ENCODE results near the gene ILRUN.
"Not testable (repeated sequence)": the region's sequence is repeated elsewhere in the genome, so short reads cannot be mapped to it uniquely, and the experiment has no call there.

The ILRUN gene

GRCh38 chr6:34696189-34696738 lies 303 bp downstream of the ILRUN start:
- no peak for DNase-seq

GRCh38 chr6:34695729-34696188 lies 808 bp downstream of the ILRUN start:
- DNase-seq: no peak

DNA sequence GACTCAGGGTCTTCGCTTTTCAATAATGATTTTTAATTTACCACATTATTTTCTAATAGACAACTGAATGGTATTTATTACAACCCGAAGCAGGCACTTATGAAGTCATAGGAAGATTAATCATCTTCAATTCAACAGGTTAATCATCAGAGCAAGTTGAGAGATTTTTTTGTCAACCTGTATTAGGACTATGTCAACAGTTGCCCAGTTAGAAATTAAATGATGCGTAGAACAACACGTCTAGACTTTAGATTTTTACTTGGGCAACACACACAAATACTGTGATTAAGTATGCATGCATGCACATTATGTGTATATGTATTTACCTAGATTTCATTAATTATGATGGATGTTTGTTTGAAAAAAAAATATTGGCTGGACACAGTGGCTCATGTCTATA lies 4.3 kb downstream of the ILRUN start:
- no peak for DNase-seq

GRCh38 chr6:34689742-34690141 lies 6.8 kb downstream of the ILRUN start:
- no peak for DNase-seq

GRCh38 chr6:34688956-34689355 lies 7.6 kb downstream of the ILRUN start:
- DNase-seq: no peak

GRCh38 chr6:34684919-34685318 lies 11.6 kb downstream of the ILRUN start:
- DNase-seq: no peak

GRCh38 chr6:34684364-34684763 lies 12.2 kb downstream of the ILRUN start:
- no peak for DNase-seq

- no peak for DNase-seq
Observed at GRCh38 chr6:34680802-34681515, 15.6 kb downstream of the ILRUN start.

- DNase-seq: not testable (repeated sequence)
Observed at GRCh38 chr6:34680313-34680712, 16.3 kb downstream of the ILRUN start.

GRCh38 chr6:34679552-34680253 lies 16.9 kb downstream of the ILRUN start:
- DNase-seq: no peak

- no peak for DNase-seq
Observed at GRCh38 chr6:34676140-34676539, 20.4 kb downstream of the ILRUN start.

DNA sequence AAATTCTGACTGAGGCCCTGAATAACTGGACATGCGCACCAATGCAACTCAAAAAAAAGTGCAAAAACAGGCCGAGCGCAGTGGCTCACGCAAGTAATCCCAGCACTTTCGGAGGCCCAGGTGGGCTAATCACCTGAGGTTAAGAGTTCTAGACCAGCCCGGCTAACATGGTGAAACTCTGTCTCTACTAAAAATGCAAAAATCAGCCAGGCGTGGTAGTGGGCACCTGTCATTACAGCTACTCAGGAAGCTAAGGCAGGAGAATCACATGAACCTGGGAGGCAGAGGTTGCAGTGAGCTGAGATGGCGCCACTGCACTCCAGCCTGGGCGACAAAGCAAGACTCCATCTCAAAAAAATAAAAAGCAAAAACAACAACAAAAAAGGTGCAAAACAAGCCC lies 21.6 kb downstream of the ILRUN start:
- DNase-seq: not testable (repeated sequence)

DNA sequence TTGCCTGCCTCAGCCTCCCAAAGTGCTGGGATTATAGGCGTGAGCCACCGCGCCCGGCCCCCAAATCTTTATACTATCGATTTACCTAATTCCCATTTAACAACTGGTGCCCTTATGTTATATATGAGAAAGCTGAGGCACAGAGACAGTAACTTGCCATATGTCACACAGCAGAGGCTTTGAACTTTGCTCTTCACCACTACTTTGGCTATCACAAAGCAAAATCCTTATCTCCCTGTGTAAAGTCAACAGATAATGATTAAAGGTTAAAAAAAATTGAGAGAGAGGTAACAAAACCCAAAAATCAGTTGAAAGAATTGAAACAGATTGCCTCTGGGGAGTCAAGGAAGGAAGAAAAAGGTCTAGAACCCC lies 22.3 kb downstream of the ILRUN start:
- no peak for DNase-seq

GRCh38 chr6:34673064-34673463 lies 23.5 kb downstream of the ILRUN start:
- DNase-seq: no peak

GRCh38 chr6:34672657-34673043 lies 23.9 kb downstream of the ILRUN start:
- DNase-seq: no peak

DNA sequence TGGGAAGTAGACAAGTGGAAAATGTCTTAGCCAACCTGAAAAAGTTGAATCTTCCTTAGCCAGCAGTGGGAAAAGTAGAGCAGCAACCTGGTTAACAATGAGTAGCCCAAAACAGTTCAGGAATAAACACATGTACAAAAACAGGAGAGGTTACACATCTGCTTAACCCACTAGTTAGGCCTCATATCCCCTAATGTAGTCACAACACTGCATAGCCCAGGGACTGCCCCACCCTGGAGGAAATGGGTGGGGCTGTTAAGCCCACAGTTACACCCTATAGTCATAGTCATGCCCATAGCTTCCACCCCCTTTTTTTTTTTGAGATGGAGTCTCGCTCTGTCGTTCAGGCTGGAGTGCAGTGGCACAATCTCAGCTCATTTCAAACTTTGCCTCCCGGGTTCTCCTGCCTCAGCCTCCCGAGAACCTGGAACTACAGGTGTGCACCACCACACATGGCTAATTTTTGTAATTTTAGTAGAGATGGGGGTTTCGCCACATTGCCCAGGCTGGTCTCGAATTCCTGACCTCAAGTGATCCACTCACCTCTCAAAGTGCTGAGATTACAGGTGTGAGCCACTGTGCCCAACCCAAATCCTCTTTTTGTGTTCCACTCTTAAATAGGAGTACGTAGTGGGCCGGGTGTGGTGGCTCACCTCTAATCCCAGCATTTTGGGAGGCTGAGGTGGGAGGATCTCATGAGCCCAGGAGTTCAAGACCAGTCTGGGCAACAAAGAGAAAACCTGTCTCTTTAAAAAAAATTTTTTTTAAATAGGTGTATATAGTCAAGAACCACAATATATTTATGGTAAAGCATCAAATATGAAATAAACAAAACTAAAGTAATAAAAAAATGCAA lies 24.5 kb downstream of the ILRUN start:
- DNase-seq: peak; percentile 80

DNA sequence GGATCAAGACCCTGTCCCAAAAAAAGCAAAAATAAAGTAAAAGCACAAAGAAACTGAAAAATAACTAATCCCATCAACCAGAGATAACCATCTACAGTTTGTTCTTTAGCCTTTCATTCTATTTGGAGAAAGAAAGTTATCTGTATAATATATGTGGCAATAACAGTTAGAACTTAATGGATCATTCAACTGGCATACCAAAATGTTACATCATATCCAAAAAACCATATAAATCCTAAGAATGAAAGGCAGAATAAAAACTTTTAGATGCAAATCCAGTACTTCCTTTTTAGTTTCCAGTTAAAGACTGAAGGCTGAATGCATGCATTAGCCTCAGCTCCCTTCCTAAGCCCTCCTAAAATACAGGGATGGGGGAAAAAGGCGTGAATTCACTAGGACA lies 25.2 kb downstream of the ILRUN start:
- DNase-seq: no peak

GRCh38 chr6:34668799-34669198 lies 27.8 kb downstream of the ILRUN start:
- not testable (repeated sequence) for DNase-seq

GRCh38 chr6:34667481-34668238 lies 28.9 kb downstream of the ILRUN start:
- no peak for DNase-seq

DNA sequence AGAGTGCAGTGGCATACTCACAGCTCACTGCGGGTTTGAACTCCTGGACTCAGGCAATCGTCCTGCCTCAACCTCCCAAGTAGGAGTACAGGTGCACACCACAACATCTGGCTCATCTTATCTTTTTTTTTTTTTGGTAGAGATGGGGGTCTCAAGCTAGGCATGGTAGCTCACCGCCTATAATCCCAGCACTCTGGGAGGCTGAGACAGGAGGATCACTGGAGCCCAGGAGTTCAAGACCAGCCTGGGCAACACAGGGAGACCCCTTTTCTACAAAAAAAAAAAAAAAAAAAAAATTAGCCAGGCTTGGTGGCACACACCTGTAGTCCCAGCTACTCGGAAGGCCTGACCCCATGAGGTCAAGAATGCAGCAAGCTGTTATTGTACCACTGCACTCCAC lies 31.5 kb downstream of the ILRUN start:
- no peak for DNase-seq

DNA sequence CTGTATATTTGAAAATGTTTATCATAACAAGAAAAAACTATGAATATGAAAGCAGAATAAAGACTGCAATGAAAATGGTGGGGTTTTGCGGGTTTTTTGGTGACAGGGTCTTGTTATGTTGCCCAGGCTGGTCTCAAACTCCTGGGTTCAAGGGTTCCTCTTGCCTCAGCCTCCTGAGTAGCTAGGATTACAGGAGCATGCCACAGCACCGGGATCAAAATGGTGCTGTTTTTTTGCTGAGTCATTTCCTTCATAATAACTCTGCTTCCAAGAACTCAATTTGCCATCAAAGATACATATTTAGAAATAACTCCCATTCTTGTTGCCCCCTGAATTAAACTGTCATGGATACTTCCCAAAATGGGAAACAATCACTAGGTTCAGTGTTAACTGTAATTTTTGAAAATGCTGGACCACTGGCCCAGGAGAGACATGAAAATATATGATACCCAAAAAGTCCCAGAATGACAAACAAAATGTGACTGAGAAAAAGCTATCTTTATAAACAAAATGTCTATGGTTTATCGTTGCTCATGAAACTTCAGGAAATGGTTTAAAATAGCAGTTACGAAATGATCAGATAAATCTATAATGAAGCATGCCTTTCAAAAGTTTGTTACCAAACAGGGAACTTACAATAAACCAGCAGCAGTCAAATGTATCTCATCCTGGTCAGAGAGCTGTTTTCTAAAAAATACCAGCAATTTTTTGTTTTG lies 32.2 kb downstream of the ILRUN start:
- DNase-seq: no peak

DNA sequence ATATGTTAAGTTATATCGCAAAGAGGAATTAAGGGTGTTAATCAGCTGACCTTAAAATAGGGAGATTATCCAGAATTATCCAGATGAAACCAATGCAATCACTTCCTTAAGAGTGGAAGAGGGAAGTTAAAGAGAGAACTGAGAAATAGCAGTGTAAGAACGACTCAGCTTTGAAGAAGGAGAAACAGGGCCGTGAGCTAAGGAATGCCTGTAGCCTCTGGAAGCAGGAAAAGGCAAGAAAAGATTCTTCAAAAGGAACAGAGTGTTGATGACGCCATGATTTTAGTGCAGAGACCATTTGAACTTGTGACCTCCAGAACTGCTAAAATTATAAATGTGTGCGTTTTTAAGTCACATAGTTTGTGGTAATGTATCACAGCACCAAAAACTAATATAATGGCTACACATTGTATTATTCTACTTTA lies 32.7 kb downstream of the ILRUN start:
- no peak for DNase-seq
